Skeletal muscle tissue (tissue), 4 donors: ENCODE data around the gene ZNF580. TPM values are rescaled to one million over a fixed set of nuclear protein-coding genes. Genes with fewer than 3 reads are reported as not detected.

Experiments used
- H3K27ac ChIP-seq: one replicate; pipeline ENCODE4 v1.7.0; 2013; ENCODE audit warnings: mild to moderate bottlenecking, low read depth, low read length, inconsistent platforms
- H3K27me3 ChIP-seq, 3 donors: one replicate each; pipeline ENCODE4 v1.7.0; 2013; ENCODE audit warnings: low read length in 3 of 3; ENCODE audit not compliant: control insufficient read depth in 3 of 3, insufficient read depth in 3 of 3
- H3K36me3 ChIP-seq, 3 donors: one replicate each; pipeline ENCODE4 v1.7.0; 2013; ENCODE audit warnings: low read length in 3 of 3; ENCODE audit not compliant: control insufficient read depth in 3 of 3, insufficient read depth in 3 of 3
- H3K4me1 ChIP-seq, 3 donors: one replicate each; pipeline ENCODE4 v1.7.0; 2013; ENCODE audit warnings: low read length in 3 of 3, mild to moderate bottlenecking in 3 of 3; ENCODE audit not compliant: control insufficient read depth in 3 of 3, insufficient read depth in 3 of 3
- H3K4me3 ChIP-seq, 3 donors: one replicate each; pipeline ENCODE4 v1.7.0; 2013; ENCODE audit warnings: low read length in 3 of 3
- H3K9ac ChIP-seq, 3 donors: one replicate each; pipeline ENCODE4 v1.7.0; 2013; ENCODE audit warnings: low read length in 3 of 3, mild to moderate bottlenecking in 3 of 3, moderate library complexity in 2 of 3, low read depth in 1 of 3
- H3K9me3 ChIP-seq, 3 donors: one replicate each; pipeline ENCODE4 v1.7.0; 2013; ENCODE audit warnings: low read length in 3 of 3; ENCODE audit not compliant: control insufficient read depth in 3 of 3
- total RNA-seq: library from RNA; depleted of rRNA; stranded (reverse); fragments of >200 nt; gene quantifications from one replicate; pipeline ENCODE4 v1.2.3, GENCODE V29; 2014
- donor health status: Osteomylitis.

Gene ZNF580
- total RNA-seq, 1 donor from 2014 or later = 2.1 TPM

- peaks cover 37 to 60% (median 48%) of the 10 kb centered on the region in 3 donors for H3K4me1 ChIP-seq
- peaks cover 29 to 39% (median 35%) of the 10 kb centered on the region in 3 donors for H3K36me3 ChIP-seq
- H3K9ac ChIP-seq = peak overlapping the region; percentile 10 to 96 (median 56)
These were observed 33.6 kb downstream of the ZNF580 start for GRCh38 chr19:55674459-55674840.

DNA sequence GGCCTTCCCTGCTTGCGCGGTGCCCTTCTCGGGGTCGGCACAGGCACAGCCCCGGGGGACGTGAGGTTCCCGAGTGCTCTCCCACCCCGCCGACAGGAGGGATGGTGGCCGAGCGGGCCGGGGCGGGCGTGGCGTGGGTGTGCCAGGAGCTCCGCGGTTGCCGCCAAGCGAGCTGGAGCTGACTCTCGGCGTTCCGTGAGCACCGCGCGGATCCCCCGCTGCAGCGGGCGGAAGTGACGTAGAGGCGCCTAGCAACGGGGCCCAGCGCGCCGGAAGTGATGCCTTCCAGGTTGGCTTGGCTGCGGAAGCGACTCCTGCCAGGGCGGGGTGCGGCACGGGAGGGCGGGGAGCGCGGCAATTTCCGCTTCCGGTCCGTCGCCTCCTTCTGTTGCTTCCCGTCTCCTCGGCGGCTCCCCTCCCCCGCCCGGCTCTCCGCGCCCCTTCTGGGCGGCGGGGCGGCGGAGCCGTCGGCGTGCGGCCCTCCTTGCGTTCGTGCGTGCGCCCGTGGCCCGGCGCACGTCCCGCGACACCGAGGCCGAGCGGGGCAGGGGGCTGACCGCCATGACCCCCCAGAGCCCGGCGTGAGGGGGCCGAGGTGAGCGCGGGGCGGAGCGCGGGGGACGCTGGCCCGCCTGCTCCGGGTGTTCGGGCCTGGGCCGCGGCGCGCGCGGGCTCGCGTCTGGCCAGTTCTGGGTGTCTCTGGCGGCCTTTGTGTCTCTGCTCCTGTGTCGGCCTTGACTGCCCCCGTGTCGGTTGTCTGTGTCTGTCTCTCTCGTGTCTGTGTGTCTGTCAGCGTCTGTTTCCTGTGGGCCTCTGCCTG is 34.2 kb downstream of the ZNF580 start, which contains the start of gene EPN1:
TSS of gene EPN1 (plus strand) at position 386 of the 820 bp plus-strand sequence. CDS start 3,402 bp downstream, outside the sequence.
- peak within 1 kb of the TSS; percentile 81 for H3K27ac ChIP-seq
- no peaks in the 10 kb centered on the region for H3K9me3 ChIP-seq
- H3K36me3 ChIP-seq = peaks cover 28 to 38% (median 35%) of the 10 kb centered on the region in 3 donors
- peak within 1 kb of the TSS; percentile 90 to 97 (median 91) for H3K4me3 ChIP-seq
- no peaks in the 10 kb centered on the region for H3K27me3 ChIP-seq
- H3K4me1 ChIP-seq = peaks cover 37 to 66% (median 48%) of the 10 kb centered on the region in 3 donors
- H3K9ac ChIP-seq = peak within 1 kb of the TSS; percentile 91 to 96 (median 96)

More at GRCh38 chr19:55674459-55674840, 33.6 kb downstream of the ZNF580 start:
- Histone ChIP-seq H3K4me3 (peak overlapping the region; percentile 60 to 97 (median 91)), H3K27me3 (no peaks in the 10 kb centered on the region), H3K27ac (peak overlapping the region; percentile 81), H3K9me3 (no peaks in the 10 kb centered on the region)

DNA sequence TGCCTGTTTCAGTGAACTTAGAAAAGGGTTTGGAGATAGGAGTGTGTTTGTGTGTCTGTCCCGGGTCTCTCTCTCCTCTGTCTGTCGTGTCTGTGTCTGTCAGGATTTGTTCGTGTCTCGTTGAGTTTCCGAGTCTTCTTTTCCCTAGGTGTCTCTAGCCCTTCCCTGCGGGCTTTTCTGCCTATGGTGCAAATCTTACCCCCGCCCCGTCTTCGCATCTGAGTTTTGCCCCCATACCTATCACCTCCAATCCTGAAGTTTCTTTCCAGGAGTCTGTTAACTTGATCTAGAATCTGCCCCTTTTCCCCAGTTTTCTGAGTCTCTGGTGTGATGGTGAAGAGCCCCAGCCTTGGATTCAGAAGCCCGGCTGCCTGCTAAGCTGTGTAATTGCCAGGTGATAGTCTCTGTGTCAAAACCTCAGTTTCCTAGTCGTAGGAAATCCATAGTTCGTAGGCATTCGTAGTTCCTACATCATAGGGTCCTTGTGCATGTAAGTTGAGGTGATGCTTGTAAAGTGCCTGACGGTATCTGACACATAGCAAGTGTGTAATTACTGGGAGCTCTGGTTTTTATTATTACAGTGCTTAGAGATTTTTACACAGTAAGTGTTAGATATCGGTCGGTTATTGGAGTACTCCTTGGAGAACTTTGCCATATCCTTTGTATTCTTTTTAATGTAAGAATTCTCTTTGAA is 35.0 kb downstream of the ZNF580 start:
- peaks cover 25 to 36% (median 34%) of the 10 kb centered on the region in 3 donors for H3K36me3 ChIP-seq
- H3K27me3 ChIP-seq = no peaks in the 10 kb centered on the region
- H3K9ac ChIP-seq = peak overlapping the region; percentile 91 to 96 (median 96)
- H3K4me1 ChIP-seq = peaks cover 32 to 62% (median 45%) of the 10 kb centered on the region in 3 donors
- no peaks in the 10 kb centered on the region for H3K9me3 ChIP-seq
- peak overlapping the region; percentile 81 for H3K27ac ChIP-seq
- H3K4me3 ChIP-seq = peak overlapping the region; percentile 90 to 97 (median 91)

DNA sequence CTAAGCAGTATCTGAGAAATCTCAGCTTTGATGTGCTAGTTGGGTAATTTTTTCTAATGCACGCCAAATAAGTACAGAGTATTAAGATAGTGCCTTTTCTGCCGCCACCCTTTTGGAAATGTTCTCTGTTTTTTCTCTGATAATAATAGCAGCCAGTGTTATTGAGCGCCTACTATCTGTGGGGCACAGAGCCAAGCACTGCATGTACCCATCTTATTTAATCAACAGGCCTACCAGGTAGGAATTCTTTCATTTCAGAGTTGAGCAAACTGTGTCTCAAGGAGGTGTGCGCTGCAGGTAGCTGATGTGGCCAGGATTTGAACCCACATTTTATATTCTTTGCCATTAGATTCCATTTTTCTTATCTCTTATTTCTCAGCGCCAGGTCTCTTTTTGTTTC is 35.6 kb downstream of the ZNF580 start:
- H3K4me1 ChIP-seq = peaks cover 32 to 62% (median 45%) of the 10 kb centered on the region in 3 donors
- peaks cover 24 to 39% (median 34%) of the 10 kb centered on the region in 3 donors for H3K36me3 ChIP-seq
- no peaks in the 10 kb centered on the region for H3K27me3 ChIP-seq
- H3K9me3 ChIP-seq = no peaks in the 10 kb centered on the region
- peak overlapping the region; percentile 24 to 96 (median 91) for H3K9ac ChIP-seq
- H3K27ac ChIP-seq = peak overlapping the region; percentile 81
- H3K4me3 ChIP-seq = peak overlapping the region; percentile 90 to 97 (median 91)

GRCh38 chr19:55676889-55677505 is 36.2 kb downstream of the ZNF580 start:
- Histone ChIP-seq H3K9ac (peak overlapping the region; percentile 45 to 96 (median 59)), H3K27ac (peak overlapping the region; percentile 30), H3K4me3 (peak overlapping the region in 2 of 3 donors; percentile 90 to 97), H3K4me1 (peaks cover 32 to 62% (median 45%) of the 10 kb centered on the region in 3 donors), H3K9me3 (no peaks in the 10 kb centered on the region), H3K27me3 (no peaks in the 10 kb centered on the region), H3K36me3 (peaks cover 27 to 41% (median 34%) of the 10 kb centered on the region in 3 donors)

GRCh38 chr19:55677572-55678028 is 36.8 kb downstream of the ZNF580 start:
- Histone ChIP-seq H3K36me3 (peaks cover 30 to 41% (median 35%) of the 10 kb centered on the region in 3 donors), H3K9me3 (no peaks in the 10 kb centered on the region), H3K4me3 (peak overlapping the region in 2 of 3 donors; percentile 14 to 27), H3K4me1 (peaks cover 32 to 62% (median 45%) of the 10 kb centered on the region in 3 donors), H3K27ac (peak overlapping the region; percentile 30), H3K27me3 (no peaks in the 10 kb centered on the region), H3K9ac (peak overlapping the region; percentile 45 to 62 (median 51))

DNA sequence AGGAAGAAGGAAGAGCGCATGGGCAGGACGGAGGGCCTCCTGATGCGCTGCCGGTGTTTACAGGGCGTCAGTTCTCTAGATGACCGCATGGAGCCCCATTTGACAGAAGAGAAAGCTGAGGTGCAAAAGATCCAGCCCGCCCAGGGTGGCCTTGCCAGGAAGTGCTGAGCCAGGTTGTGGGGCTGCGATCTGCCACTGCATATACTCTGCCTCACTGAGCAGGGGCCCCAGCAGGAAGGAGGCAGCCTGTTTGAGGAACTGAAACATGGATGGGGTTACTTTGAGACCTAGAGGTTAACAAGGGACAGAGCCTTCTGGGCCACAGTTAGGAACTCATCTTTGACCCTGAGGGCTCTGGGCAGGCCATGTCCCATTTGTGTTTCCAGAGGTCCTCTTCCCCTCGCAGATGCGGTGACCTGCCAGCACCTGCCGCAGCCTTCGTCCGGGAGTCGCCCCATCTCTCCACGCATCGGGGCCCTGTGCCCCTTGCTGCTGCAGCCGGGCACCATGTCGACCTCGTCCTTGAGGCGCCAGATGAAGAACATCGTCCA is 37.4 kb downstream of the ZNF580 start:
- Histone ChIP-seq H3K27ac (peak overlapping the region; percentile 30), H3K36me3 (peaks cover 30 to 41% (median 35%) of the 10 kb centered on the region in 3 donors)

DNA sequence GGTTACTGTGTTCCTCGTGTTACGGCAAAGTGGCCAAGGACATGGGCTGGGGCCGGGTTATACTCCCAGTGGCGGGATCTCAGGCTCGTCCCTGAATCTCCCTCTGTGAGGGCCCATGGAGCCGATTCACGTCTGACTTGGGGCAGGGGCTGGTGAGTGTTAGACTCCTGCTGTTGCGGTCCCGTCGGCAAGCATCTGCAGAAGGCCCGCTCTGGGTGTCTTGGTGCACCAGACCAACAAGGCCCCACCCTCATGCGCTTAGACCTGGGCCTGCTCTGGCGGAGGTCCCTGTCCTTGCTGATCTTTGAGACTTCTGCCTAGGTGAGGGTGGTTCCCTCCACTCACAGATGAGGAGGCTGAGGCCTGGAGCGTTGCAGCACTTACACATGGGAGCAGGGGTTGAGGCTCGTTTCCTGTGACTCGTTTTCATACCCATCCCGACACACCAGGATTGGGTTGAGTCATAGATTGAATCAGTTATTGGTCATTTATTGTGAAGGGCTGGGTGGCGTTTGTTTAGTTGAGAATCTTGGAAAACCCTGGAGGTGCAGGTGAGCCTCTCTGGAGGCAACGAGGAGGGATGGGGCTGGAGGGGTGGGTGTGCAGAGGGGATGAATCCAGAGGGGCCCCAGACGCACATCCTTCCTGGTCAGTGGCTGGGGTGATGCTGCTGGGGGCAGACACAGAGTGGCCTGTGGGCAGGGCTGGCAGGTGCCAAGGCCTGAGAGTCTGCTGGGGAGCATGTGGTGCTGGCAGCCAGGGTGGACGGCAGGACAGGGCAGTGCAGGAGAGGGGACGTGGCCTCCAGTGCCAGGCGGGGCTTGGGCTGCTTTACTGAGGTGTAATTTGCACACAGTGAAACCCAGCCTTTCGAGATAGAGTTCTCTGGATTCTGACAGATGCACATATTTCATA is 38.8 kb downstream of the ZNF580 start:
- H3K4me1 ChIP-seq = peaks cover 27 to 53% (median 38%) of the 10 kb centered on the region in 3 donors
- H3K27ac ChIP-seq = no peak overlapping the region
- no peaks in the 10 kb centered on the region for H3K9me3 ChIP-seq
- H3K27me3 ChIP-seq = no peaks in the 10 kb centered on the region
- no peak overlapping the region for H3K4me3 ChIP-seq
- H3K36me3 ChIP-seq = peaks cover 30 to 44% (median 33%) of the 10 kb centered on the region in 3 donors
- H3K9ac ChIP-seq = peak overlapping the region in 1 of 3 donors; percentile 25

More for the DNA sequence above, 37.4 kb downstream of the ZNF580 start:
- H3K27me3 ChIP-seq = no peaks in the 10 kb centered on the region
- H3K4me3 ChIP-seq = no peak overlapping the region
- peak overlapping the region in 2 of 3 donors; percentile 45 to 51 for H3K9ac ChIP-seq
- H3K9me3 ChIP-seq = no peaks in the 10 kb centered on the region
- peaks cover 32 to 62% (median 45%) of the 10 kb centered on the region in 3 donors for H3K4me1 ChIP-seq
